HG02759 (cell line): ENCODE data around the gene C5orf58.

ENCODE experiments used
- ATAC-seq: cut with Tn5 transposase; IDR thresholded peaks from one replicate; pipeline ENCODE4 v1.9.1; 2021; ENCODE audit warnings: mild to moderate bottlenecking, moderate library complexity; ENCODE audit not compliant: unreplicated experiment

The C5orf58 gene

GRCh38 chr5:170278611-170279458 lies 46.0 kb downstream of the C5orf58 start:
- ATAC-seq = peak; percentile 90

- no peak for ATAC-seq
These were observed 46.7 kb downstream of the C5orf58 start for GRCh38 chr5:170279459-170279817.

- no peak for ATAC-seq
These were observed 47.3 kb downstream of the C5orf58 start for GRCh38 chr5:170280011-170280493.

GRCh38 chr5:170283296-170283695 lies 50.5 kb downstream of the C5orf58 start:
- ATAC-seq = no peak

GRCh38 chr5:170284231-170284630 lies 51.4 kb downstream of the C5orf58 start:
- no peak for ATAC-seq

- no peak for ATAC-seq
These were observed 52.4 kb downstream of the C5orf58 start for GRCh38 chr5:170285181-170285580.

- ATAC-seq = no peak
These were observed 53.7 kb downstream of the C5orf58 start for GRCh38 chr5:170286386-170286925.

GRCh38 chr5:170287532-170287931 lies 54.7 kb downstream of the C5orf58 start:
- no peak for ATAC-seq

- ATAC-seq = no peak
These were observed 55.4 kb downstream of the C5orf58 start for GRCh38 chr5:170288151-170288550.

- ATAC-seq = no peak
These were observed 55.8 kb downstream of the C5orf58 start for GRCh38 chr5:170288551-170288950.

- no peak for ATAC-seq
These were observed 56.3 kb downstream of the C5orf58 start for GRCh38 chr5:170289121-170289520.

GRCh38 chr5:170289764-170290163 lies 57.0 kb downstream of the C5orf58 start:
- ATAC-seq = no peak

GRCh38 chr5:170290498-170290897 lies 57.7 kb downstream of the C5orf58 start:
- no peak for ATAC-seq

- ATAC-seq = no peak
These were observed 59.7 kb downstream of the C5orf58 start for GRCh38 chr5:170292179-170293104.

GRCh38 chr5:170293273-170293672 lies 60.5 kb downstream of the C5orf58 start:
- peak; percentile 80 for ATAC-seq

- no peak for ATAC-seq
These were observed 61.3 kb downstream of the C5orf58 start for GRCh38 chr5:170294057-170294456.

GRCh38 chr5:170294556-170294955 lies 61.8 kb downstream of the C5orf58 start:
- ATAC-seq = no peak
